ENCODE results near the gene ARFIP2.
A peak's percentile ranks its signal among the peaks of the same experiment; 100 is the strongest.

ARFIP2 gene

GRCh38 chr11:6453152-6453551, 28.0 kb downstream of the ARFIP2 start:
- DNase-seq (ENCODE audit: low read depth): no peak
- TF ChIP-seq, protein P1, sequence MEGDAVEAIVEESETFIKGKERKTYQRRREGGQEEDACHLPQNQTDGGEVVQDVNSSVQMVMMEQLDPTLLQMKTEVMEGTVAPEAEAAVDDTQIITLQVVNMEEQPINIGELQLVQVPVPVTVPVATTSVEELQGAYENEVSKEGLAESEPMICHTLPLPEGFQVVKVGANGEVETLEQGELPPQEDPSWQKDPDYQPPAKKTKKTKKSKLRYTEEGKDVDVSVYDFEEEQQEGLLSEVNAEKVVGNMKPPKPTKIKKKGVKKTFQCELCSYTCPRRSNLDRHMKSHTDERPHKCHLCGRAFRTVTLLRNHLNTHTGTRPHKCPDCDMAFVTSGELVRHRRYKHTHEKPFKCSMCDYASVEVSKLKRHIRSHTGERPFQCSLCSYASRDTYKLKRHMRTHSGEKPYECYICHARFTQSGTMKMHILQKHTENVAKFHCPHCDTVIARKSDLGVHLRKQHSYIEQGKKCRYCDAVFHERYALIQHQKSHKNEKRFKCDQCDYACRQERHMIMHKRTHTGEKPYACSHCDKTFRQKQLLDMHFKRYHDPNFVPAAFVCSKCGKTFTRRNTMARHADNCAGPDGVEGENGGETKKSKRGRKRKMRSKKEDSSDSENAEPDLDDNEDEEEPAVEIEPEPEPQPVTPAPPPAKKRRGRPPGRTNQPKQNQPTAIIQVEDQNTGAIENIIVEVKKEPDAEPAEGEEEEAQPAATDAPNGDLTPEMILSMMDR (conservative IDR thresholded peaks at IDR 0.05; ENCODE audit: control insufficient read depth, insufficient read depth, low read depth, low read length): no peak
- H3K4me3 ChIP-seq (ENCODE audit: control insufficient read depth, low read depth, low read length): no peak overlapping the region

GRCh38 chr11:6452219-6452618, 28.9 kb downstream of the ARFIP2 start:
- DNase-seq (ENCODE audit: low read depth): peak; percentile 69
- TF ChIP-seq, protein P1 (conservative IDR thresholded peaks at IDR 0.05; ENCODE audit: control insufficient read depth, insufficient read depth, low read depth, low read length): no peak

DNA sequence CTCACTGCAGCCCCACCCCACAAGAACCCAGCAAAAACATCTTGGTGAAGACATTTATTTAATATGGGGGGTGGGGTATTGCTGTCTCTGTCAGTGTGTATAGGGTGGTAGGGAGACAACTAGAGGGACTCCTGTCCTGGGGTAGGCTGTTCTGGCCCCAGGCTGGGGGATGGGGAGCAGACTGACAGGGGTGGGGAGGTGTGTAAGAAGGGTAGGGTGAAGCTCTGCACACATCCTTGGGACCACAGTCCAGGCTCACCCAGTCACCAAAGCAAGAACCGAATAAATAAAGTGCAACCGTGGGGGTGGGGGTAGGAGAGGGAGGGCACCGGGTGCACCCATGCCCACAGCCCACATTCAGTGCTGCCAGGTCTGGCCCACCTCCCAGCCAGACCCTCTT, 32.6 kb downstream of the ARFIP2 start:
- no peak overlapping the region for H3K4me3 ChIP-seq (ENCODE audit: control insufficient read depth, low read depth, low read length)
- TF ChIP-seq, protein P1 (conservative IDR thresholded peaks at IDR 0.05; ENCODE audit: control insufficient read depth, insufficient read depth, low read depth, low read length): no peak
- no peak for DNase-seq (ENCODE audit: low read depth)

More at GRCh38 chr11:6452219-6452618, 28.9 kb downstream of the ARFIP2 start:
- H3K4me3 ChIP-seq (ENCODE audit: control insufficient read depth, low read depth, low read length): no peak overlapping the region

DNA sequence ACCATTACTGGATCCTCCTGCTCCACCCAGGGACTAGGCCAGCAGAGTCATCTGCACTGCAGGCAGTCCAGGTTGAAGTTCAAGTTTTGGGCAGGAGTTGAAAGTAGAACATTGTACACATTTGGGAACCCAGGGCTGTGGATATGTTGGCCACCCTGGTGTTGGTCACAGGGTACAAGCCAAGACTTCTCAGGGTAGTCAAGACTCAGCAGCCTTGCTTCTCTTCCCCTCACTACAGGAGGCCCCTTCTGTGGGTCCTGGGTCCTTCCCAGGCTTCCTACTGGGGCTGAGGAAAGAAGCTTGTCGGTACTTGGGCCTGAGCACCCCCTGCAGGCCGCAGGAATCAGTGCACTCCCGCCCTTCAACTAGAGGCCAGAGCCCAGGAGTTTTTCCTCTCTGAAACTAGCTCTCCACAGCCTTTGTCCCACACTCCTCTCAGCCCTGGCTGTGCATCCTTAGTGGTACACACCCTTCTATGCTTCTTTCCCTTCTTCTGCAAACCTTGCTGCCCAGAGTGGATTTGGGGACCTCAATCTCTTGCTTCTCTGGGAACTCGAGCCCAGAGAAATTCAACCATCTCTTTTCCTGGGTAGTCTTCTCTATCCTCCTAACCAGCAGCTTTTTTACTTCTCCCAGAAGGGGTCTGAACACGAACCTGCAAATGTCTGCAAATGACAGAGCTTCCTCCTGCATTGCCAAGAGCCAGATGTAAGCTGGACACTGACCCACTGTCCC, 37.7 kb downstream of the ARFIP2 start:
- no peak overlapping the region for H3K4me3 ChIP-seq (ENCODE audit: control insufficient read depth, low read depth, low read length)
- TF ChIP-seq, protein P1 (conservative IDR thresholded peaks at IDR 0.05; ENCODE audit: control insufficient read depth, insufficient read depth, low read depth, low read length): peak; percentile 81
- DNase-seq (ENCODE audit: low read depth): peak; percentile 47

DNA sequence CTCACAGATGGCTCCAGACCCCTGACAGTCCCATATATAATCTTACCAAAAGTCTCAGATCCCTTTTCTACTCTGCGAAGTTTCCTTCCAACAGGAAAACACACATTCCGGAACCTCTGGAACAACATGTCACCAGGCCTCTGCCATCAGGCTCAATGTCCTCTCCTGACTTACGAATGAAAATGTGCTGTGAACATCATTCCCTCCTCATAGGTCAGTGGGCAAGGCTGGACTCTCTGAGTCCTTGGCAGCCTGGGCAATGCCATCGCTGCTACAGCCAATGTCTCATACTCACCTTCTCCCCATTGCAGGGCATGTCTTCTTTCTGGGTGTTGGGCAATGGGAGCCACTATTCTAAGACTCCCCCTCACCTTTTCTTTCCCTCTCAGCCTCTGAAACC, 38.7 kb downstream of the ARFIP2 start:
- H3K4me3 ChIP-seq (ENCODE audit: control insufficient read depth, low read depth, low read length): no peak overlapping the region

GRCh38 chr11:6440906-6441358, 40.2 kb downstream of the ARFIP2 start, which contains the start of gene HPX:
Gene HPX, minus strand, starts transcription at chr11:6440987. Its CDS starts 24 bp downstream, at chr11:6440963.
- TF ChIP-seq, protein P1 (conservative IDR thresholded peaks at IDR 0.05; ENCODE audit: control insufficient read depth, insufficient read depth, low read depth, low read length): no peak
- no peak for DNase-seq (ENCODE audit: low read depth)
- no peak within 1 kb of the TSS for H3K4me3 ChIP-seq (ENCODE audit: control insufficient read depth, low read depth, low read length)

More for the DNA sequence above, 38.7 kb downstream of the ARFIP2 start:
- no peak for DNase-seq (ENCODE audit: low read depth)
- TF ChIP-seq, protein P1 (conservative IDR thresholded peaks at IDR 0.05; ENCODE audit: control insufficient read depth, insufficient read depth, low read depth, low read length): no peak
